Measurements from ENCODE around the gene GOSR1.
"Not testable (repeated sequence)": the region's sequence is repeated elsewhere in the genome, so short reads cannot be mapped to it uniquely, and the experiment has no call there.

GOSR1 gene

DNA sequence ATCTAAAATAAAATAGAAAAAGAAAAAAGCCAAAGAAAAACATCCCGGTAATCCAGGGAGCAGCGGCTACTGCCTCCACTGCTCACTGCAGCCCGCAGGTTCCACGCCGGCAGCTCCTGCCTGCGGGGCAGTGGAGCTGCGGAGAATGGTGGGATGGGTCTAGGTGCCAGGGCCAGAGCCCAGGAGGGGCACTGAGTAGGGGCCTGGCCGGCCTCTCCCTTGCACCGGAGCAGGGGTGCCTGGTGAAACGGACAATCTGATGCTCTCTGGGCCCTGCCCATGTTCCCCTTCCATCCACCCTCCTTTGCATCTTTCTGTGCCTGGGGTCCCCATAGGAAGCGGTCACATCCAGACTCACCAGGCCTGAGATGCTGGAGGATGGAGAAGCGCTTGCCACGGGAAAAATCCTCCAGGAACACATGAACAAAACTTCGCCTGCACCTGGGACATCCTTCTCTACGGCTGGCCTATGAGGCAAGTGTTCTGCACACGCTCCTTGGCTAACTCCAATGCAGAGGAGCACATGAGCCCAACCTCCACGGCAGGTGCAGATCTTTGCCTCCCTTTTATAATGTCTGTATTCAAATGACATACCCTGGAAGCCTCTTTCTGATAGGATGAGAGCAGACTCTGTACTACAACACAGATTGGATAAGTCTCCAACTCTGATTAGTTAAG, 98.6 kb downstream of the GOSR1 start:
- DNase-seq (ENCODE audit: low read depth in 2 of 2) = not testable (repeated sequence)

DNA sequence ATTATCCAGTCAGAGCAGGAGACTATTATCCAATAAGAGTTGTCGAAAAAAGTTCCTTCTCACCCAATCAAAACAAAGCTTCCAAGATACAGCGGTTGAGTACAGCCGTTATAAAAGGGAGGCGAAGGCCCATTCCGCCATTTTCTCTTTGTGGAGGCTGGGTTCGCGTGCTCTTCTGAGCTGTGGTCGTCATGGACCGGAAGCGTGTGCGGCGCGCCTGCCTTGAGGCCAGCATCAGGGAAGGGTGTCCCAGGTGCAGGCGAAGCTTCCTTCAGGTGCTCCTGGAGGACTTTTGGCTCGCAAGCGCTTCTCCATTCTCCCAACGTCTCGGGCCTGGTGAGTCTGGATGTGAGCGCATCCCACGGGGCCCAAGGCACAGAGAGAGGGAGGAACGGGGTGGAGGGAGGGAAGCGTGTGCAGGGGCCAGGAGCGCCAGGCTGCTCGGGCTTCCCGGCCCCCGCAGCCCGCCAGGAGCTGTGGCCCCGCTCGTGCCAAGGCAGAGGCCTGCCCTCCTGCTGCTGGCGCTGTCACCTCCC, 99.2 kb downstream of the GOSR1 start:
- DNase-seq (ENCODE audit: low read depth in 2 of 2) = no peak

Data from fibroblast of skin of left quadriceps (primary cell).